CD14-positive monocyte (primary cell): Measurements from ENCODE around the gene ACACB. TPM values are rescaled to one million over a fixed set of nuclear protein-coding genes. Genes with fewer than 3 reads are reported as not detected.

Experiments used
- DNase-seq, 3 donors: peaks; one replicate each; pipeline ENCODE4 v3.0.0-alpha.2; 2011 to 2022
- H2AFZ ChIP-seq: 2 replicates; pipeline ENCODE4 v1.6.0; 2012; ENCODE audit warnings: mild to moderate bottlenecking, low read depth, low read length, inconsistent platforms; ENCODE audit not compliant: insufficient read depth, poor library complexity, severe bottlenecking
- H3K27ac ChIP-seq, 2 donors: 1 replicate in 1 of 2; 2 replicates in 1 of 2; pipeline ENCODE4 v1.5.1; 2012 to 2013; ENCODE audit warnings: low read length in 2 of 2, control low read depth in 1 of 2, inconsistent platforms in 1 of 2, low read depth in 1 of 2, mild to moderate bottlenecking in 1 of 2
- H3K27me3 ChIP-seq, 2 donors: one replicate each; pipeline versions ENCODE4 v1.6.0 to v1.6.1; 2011 to 2013; ENCODE audit warnings: low read length in 2 of 2; ENCODE audit not compliant: control insufficient read depth in 2 of 2, insufficient read depth in 2 of 2
- H3K36me3 ChIP-seq, 2 donors: replicated peaks in 1 of 2; 1 replicate in 1 of 2; 2 replicates in 1 of 2; pipeline versions ENCODE4 v1.5.1 to v1.6.1; 2012 to 2013; ENCODE audit warnings: low read length in 2 of 2, control low read depth in 1 of 2, inconsistent platforms in 1 of 2, mild to moderate bottlenecking in 1 of 2; ENCODE audit not compliant: insufficient read depth in 2 of 2, control insufficient read depth in 1 of 2
- H3K4me1 ChIP-seq, 2 donors: 1 replicate in 1 of 2; 2 replicates in 1 of 2; pipeline versions ENCODE4 v1.5.1 to v1.6.1; 2012 to 2013; ENCODE audit warnings: low read length in 2 of 2, control low read depth in 1 of 2, inconsistent platforms in 1 of 2, mild to moderate bottlenecking in 1 of 2, moderate library complexity in 1 of 2; ENCODE audit not compliant: insufficient read depth in 2 of 2, control insufficient read depth in 1 of 2
- H3K4me2 ChIP-seq: replicated peaks from 2 replicates; pipeline ENCODE3; 2012; ENCODE audit warnings: low read length, moderate library complexity, mild to moderate bottlenecking; ENCODE audit not compliant: poor library complexity, severe bottlenecking; ENCODE audit errors: extremely low read depth
- H3K4me3 ChIP-seq, 3 experiments: fragments of 200-600 bp in 1 of 3; sonication (generic) in 1 of 3; replicated peaks in 1 of 3; 1 replicate in 2 of 3; 2 replicates in 1 of 3; pipeline ENCODE4 v1.5.1; 2011 to 2013; ENCODE audit warnings: low read length in 3 of 3, mild to moderate bottlenecking in 3 of 3, control low read depth in 2 of 3, low read depth in 2 of 3, inconsistent platforms in 1 of 3, moderate library complexity in 1 of 3
- H3K79me2 ChIP-seq: 2 replicates; pipeline ENCODE4 v1.6.0; 2012; ENCODE audit warnings: mild to moderate bottlenecking, control low read depth, inconsistent platforms, low read length, moderate library complexity; ENCODE audit not compliant: insufficient read depth
- H3K9ac ChIP-seq: 2 replicates; pipeline ENCODE4 v1.6.0; 2017; ENCODE audit warnings: low read length, mild to moderate bottlenecking; ENCODE audit not compliant: insufficient read depth, poor library complexity, severe bottlenecking
- H3K9me3 ChIP-seq, 2 donors: replicated peaks in 1 of 2; 1 replicate in 1 of 2; 2 replicates in 1 of 2; pipeline versions ENCODE4 v1.5.1 to v1.6.1; 2012 to 2013; ENCODE audit warnings: low read length in 2 of 2, control low read depth in 1 of 2; ENCODE audit not compliant: control insufficient read depth in 1 of 2, insufficient read depth in 1 of 2
- H4K20me1 ChIP-seq: 2 replicates; pipeline ENCODE4 v1.6.0; 2012; ENCODE audit warnings: mild to moderate bottlenecking, low read length, control low read depth, moderate library complexity; ENCODE audit not compliant: insufficient read depth
- H3K27ac Mint-ChIP-seq, 7 donors: one replicate each; pipeline ENCODE4 v1.8.0; 2020; ENCODE audit warnings: mild to moderate bottlenecking in 7 of 7, mixed read lengths in 7 of 7, moderate library complexity in 6 of 7, inconsistent platforms in 2 of 7
- H3K27me3 Mint-ChIP-seq, 3 donors: one replicate each; pipeline ENCODE4 v1.8.0; 2021 to 2022; ENCODE audit warnings: low read depth in 3 of 3, mild to moderate bottlenecking in 3 of 3, mixed read lengths in 3 of 3, moderate library complexity in 3 of 3, inconsistent platforms in 1 of 3
- H3K36me3 Mint-ChIP-seq, 2 donors: one replicate each; pipeline ENCODE4 v1.8.0; 2020; ENCODE audit warnings: mixed read lengths in 2 of 2, inconsistent platforms in 1 of 2, mild to moderate bottlenecking in 1 of 2
- H3K4me1 Mint-ChIP-seq: one replicate; pipeline ENCODE4 v1.8.0; 2020; ENCODE audit warnings: mild to moderate bottlenecking, mixed read lengths
- H3K4me3 Mint-ChIP-seq, 2 donors: one replicate each; pipeline ENCODE4 v1.8.0; 2020; ENCODE audit warnings: mild to moderate bottlenecking in 2 of 2, mixed read lengths in 2 of 2, moderate library complexity in 1 of 2
- H3K9me3 Mint-ChIP-seq, 7 donors: one replicate each; pipeline ENCODE4 v1.8.0; 2020 to 2022; ENCODE audit warnings: mixed read lengths in 7 of 7, mild to moderate bottlenecking in 6 of 7, moderate library complexity in 6 of 7, inconsistent platforms in 2 of 7
- WGBS: methylation state at CpG from one replicate; pipeline ENCODE4 v1.1.5; 2013; ENCODE audit warnings: missing lambda C conversion rate; ENCODE audit not compliant: insufficient coverage; 5-methylcytosine and 5-hydroxymethylcytosine counted together
- intact Hi-C, 2 donors: fragments of 100-400 bp; cut with micrococcal nuclease; formaldehyde crosslinking; loops; one replicate each; pipeline versions ENCODE4 v1.15.0 to v1.15.1; 2023
- polyA plus RNA-seq, 3 donors: library from polyadenylated mRNA; depleted of rRNA in 1 of 3; unstranded in 2 of 3; stranded (reverse) in 1 of 3; fragments of 300-500 nt in 2 of 3; fragments of >200 nt in 1 of 3; fragmentation: Illumina TruSeq in 2 of 3; gene quantifications; 1 replicate in 2 of 3; 2 replicates in 1 of 3; pipeline ENCODE4 v1.2.3, GENCODE V29; 2012 to 2021
- TF ChIP-seq, protein P1 (sequence below): fragments of 200-600 bp; IDR thresholded peaks from one replicate; pipeline ENCODE4 v1.8.0; 2022; ENCODE audit warnings: antibody characterized with exemption, mild to moderate bottlenecking

The ACACB gene
- polyA plus RNA-seq, 3 donors: 0.14 to 5.0 (median 1.9) TPM

DNA sequence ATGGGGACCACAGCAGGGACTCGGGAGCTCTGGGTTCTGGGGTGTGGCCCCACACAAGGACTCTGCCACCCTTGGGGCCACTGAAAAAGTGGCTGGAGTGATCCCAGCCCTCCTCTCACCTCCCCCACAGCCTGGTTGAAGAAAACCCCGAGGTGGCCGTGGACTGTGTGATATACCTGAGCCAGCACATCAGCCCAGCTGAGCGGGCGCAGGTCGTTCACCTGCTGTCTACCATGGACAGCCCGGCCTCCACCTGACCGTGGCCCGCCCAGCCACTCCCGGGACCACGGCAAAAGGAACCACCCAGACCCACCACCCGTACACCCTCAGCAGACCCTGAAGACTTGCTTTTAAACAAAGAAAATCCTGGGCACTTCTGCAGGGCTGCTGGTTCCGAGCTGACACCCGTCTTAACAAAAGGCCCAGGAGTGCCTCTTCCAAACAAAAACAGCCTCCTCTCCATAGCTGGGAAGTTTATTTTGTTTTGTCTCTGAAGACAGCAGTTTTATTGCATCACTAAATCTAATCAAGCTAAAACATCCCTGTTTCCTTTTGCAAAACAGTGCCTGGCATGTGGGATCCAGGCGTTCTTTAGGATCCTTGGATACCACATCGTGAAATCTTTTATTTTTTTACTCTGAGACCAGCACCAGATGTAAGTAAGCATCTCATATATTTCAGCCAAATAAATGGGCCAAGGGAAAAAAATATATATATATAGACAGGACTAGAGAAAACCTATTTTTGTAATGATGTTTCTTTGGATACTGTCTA lies 149.9 kb downstream of the ACACB start:
- Mint-ChIP-seq H3K9me3 (peaks cover 0 to 8% (median 4%) of the 10 kb centered on the region in 7 donors), H3K36me3 (peaks cover 3 to 18% of the 10 kb centered on the region in 2 donors), H3K27me3 (peaks cover 0 to 3% (median 2%) of the 10 kb centered on the region in 3 donors), H3K4me3 (no peak overlapping the region), H3K4me1 (no peaks in the 10 kb centered on the region), H3K27ac (no peak overlapping the region)
- no peak for DNase-seq
- no peak overlapping the region for H3K27ac ChIP-seq
- no peak overlapping the region for H2AFZ ChIP-seq
- H3K4me2 ChIP-seq: no peak overlapping the region
- H3K36me3 ChIP-seq: peaks cover 0 to 6% of the 10 kb centered on the region in 2 donors
- WGBS: 91% methylated on average over 10 of the region's 16 CpGs
- TF ChIP-seq, protein P1, sequence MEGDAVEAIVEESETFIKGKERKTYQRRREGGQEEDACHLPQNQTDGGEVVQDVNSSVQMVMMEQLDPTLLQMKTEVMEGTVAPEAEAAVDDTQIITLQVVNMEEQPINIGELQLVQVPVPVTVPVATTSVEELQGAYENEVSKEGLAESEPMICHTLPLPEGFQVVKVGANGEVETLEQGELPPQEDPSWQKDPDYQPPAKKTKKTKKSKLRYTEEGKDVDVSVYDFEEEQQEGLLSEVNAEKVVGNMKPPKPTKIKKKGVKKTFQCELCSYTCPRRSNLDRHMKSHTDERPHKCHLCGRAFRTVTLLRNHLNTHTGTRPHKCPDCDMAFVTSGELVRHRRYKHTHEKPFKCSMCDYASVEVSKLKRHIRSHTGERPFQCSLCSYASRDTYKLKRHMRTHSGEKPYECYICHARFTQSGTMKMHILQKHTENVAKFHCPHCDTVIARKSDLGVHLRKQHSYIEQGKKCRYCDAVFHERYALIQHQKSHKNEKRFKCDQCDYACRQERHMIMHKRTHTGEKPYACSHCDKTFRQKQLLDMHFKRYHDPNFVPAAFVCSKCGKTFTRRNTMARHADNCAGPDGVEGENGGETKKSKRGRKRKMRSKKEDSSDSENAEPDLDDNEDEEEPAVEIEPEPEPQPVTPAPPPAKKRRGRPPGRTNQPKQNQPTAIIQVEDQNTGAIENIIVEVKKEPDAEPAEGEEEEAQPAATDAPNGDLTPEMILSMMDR: no peak
- H3K79me2 ChIP-seq: no peaks in the 10 kb centered on the region
- H3K4me3 ChIP-seq: no peak overlapping the region
- no peaks in the 10 kb centered on the region for H3K27me3 ChIP-seq
- intact Hi-C loops: no loop called here
- H3K9me3 ChIP-seq: no peaks in the 10 kb centered on the region
- no peaks in the 10 kb centered on the region for H4K20me1 ChIP-seq
- no peaks in the 10 kb centered on the region for H3K4me1 ChIP-seq
- H3K9ac ChIP-seq: no peak overlapping the region

DNA sequence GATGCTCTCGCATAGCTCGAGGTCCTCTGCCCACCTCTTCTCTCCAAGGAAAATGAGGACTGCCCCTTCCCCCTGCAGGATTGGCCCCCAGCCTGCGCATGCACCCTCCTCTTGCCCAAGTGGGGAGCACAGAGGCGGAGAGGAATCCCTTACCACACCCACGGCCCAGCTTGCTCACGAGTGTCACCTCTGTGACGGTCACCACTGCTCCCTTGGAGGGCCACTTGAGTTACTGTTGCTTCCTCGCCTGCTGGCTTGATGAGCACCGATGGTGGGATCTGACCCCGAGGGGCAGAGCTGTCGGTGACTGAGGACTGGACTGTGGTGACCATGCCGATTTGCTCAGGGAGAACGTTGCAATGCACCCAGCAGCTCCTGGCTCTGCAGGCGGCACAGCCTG lies 151.0 kb downstream of the ACACB start:
- WGBS: 96% methylated on average over 12 of the region's 14 CpGs
- H3K9me3 ChIP-seq: no peaks in the 10 kb centered on the region
- H3K4me2 ChIP-seq: no peak overlapping the region
- Mint-ChIP-seq H3K4me1 (no peaks in the 10 kb centered on the region), H3K9me3 (peaks cover 0 to 8% (median 5%) of the 10 kb centered on the region in 7 donors), H3K27ac (no peak overlapping the region), H3K4me3 (no peak overlapping the region), H3K27me3 (peaks cover 0 to 3% (median 0%) of the 10 kb centered on the region in 3 donors), H3K36me3 (peaks cover 3 to 18% of the 10 kb centered on the region in 2 donors)
- H2AFZ ChIP-seq: no peak overlapping the region
- no peak for DNase-seq
- H3K27ac ChIP-seq: no peak overlapping the region
- H3K9ac ChIP-seq: no peak overlapping the region
- no peaks in the 10 kb centered on the region for H3K79me2 ChIP-seq
- H3K36me3 ChIP-seq: peaks cover 0 to 6% of the 10 kb centered on the region in 2 donors
- no peaks in the 10 kb centered on the region for H3K4me1 ChIP-seq
- intact Hi-C loops: no loop called here
- H3K4me3 ChIP-seq: no peak overlapping the region
- TF ChIP-seq, protein P1: no peak
- no peaks in the 10 kb centered on the region for H4K20me1 ChIP-seq
- no peaks in the 10 kb centered on the region for H3K27me3 ChIP-seq
